Bone marrow (tissue), 2 donors: Measurements from ENCODE around the gene DDX54.
A peak's percentile ranks its signal among the peaks of the same experiment; 100 is the strongest.
"Not testable (repeated sequence)": the region's sequence is repeated elsewhere in the genome, so short reads cannot be mapped to it uniquely, and the experiment has no call there.

Source experiments
- DNase-seq, 2 donors: peaks; one replicate each; lab custom pipeline; 2025; lab: John Stamatoyannopoulos, UW

Gene DDX54

DNA sequence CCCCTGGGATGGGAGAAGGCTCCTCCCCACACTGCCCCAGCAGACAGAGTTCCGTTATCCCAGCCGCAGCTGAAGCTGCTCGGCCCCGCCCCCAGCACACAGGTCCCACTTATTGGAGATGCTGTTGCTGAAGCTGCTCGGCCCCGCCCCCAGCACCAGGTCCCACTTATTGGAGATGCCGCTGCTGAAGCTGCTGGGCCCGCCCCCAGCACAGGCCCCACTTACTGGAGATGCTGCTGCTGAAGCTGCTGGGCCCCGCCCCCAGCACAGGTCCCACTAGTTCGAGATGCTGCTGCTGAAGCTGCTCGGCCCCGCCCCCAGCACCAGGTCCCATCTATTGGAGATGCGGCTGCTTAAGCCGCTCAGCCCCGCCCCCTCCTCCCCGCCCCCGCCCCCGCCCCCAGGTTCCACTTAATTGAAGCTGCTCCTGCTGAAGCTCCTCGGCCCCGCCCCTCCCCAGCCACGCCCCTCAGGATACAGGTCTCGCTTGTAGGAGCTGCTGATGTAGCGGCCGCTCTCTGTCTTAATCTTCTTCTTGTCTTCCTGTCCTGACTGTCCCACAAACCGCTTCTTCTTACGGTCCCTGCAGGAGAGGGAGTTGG is 23.8 kb downstream of the DDX54 start:
- no peak for DNase-seq

- DNase-seq: no peak
These were observed 25.3 kb downstream of the DDX54 start for GRCh38 chr12:113159937-113160336.

GRCh38 chr12:113158439-113159203 is 26.7 kb downstream of the DDX54 start:
- DNase-seq: no peak

GRCh38 chr12:113157218-113157859 is 27.9 kb downstream of the DDX54 start:
- DNase-seq: no peak

GRCh38 chr12:113155646-113156045 is 29.6 kb downstream of the DDX54 start:
- DNase-seq: no peak

GRCh38 chr12:113155060-113155459 is 30.2 kb downstream of the DDX54 start:
- DNase-seq: no peak

GRCh38 chr12:113154351-113154973 is 30.8 kb downstream of the DDX54 start:
- DNase-seq: no peak

DNA sequence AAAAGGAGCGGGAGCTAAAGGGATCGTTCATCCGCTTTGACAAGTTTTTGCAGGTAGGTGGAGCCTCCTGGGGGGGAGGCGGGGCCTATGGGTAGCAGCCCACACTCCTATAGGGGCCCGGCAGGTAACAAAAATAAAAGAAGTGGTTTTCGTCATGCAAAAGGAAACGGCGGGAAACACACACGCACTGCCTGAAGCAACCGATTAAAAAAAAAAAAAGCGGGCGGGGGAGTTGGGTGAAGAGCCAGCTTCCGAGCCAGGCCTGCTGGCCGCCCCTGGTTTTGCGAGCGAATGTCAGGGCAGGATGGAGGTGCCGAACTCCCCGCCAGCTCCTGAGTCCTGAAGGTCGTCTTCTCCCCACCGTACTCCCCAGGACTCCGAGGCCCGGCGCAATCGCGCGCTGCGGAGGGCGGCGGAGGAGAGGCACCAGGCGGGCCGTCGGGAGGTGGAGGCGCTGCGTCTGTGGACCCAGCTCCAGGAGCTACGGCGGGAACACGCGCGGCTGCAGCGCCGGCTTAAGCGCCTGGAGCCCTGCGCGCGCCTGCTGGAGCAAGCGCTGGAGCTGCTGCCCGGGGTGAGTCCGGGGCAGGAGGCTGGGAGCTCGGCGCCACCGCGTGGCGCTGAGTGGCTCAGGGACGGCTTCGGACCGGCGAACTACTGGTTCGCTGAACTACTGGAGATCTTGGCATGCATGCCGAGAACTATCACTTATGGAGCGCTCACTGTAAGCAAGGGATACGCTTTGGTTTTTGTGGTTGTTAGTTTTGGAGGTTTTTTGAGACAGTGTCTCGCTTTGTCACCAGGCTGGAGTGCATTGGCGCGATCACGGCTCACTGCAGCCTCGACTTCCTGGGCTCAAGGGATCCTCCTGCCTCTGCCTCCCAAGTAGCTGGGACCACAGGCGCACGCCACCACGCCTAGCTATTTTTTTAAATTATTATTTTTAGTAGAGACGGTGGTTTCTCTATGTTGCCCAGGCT is 32.2 kb downstream of the DDX54 start:
- DNase-seq: peak in 1 of 2 donors; percentile 40

DNA sequence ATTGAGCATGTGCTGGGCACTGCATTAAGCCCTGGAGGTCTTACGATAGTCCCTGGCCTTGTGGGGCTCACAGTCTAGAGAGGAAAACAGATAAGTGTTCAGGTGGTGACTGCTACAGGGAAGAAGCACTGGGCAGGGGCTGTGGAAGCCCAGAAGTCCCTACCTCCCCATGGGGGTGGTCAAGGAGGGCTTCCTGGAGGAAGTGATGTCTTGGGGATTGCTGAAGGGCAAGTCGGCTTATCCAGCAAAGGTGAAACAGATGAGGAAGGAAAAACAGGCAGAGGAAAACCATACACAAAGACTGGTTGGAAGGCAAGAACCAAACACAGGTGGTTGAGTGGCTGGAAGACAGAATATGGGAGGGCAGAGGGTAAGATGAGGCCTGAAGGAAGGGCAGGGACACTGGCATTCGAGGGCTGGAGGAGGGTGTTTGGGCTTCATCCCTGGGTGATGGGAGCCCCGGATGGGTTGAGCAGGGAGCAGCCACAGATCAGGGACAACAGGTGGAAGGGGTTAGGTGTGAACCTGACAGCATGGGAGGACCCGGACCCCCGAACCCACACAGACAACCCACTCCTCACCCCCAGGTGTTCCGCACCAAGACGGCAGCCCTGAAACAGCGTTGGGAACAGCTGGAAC is 33.0 kb downstream of the DDX54 start:
- no peak for DNase-seq

DNA sequence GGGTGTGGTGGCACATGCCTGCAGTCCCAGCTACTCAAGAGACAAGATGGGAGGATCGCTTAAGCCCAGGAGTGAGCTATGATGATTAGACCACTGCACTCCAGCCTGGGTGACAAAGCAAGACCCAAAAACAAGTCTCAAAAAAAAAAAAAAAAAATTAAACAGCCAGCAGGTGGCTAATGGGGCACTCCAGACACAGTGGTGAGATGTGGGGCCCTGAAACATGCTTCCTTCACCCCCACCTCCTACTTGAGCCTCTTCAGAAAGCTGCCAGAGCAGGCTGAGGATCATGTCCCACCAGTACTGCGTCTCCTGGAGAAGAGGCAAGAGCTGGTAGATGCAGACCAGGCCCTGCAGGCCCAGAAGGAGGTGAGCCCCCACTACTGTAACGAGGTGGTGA is 33.6 kb downstream of the DDX54 start:
- no peak for DNase-seq

DNA sequence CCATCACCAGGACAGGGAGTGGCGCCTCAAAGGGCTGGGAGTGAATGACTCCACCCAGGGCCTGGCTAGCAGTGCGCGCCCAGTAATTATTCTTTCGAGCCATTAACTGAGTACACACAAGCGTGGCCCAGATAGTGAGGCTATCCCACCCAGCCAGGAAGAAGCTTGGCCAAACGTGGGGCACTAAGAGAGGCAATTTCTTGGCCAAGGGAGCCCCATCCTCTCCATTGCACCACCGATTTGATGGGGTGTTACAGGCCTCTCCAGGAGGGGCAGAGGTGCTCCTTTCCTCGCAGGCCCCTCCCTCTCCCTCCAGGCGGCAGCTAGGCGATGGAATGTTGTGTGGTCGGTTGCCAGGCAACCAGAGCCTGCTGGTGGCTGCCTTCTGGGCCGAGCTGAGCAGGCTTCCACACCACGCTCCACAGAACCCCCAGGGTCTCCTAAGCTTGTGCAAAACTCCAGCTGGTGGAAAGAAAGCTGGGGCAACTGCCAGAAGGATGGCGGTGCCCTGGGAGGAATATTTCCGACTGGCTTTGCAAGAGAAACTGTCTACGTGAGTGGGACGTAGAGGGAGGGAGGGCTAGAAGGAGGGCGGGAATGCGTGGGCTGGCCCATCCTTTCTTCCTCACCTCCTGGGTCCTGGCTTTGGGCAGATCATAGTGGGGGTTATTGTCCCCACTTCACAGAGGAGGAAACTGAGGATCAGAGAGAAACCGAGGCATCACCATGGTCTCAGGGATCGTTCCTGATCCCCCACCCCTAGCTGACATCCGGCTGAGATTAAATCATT is 35.7 kb downstream of the DDX54 start, which contains the start of gene CFAP73:
TSS of gene CFAP73 (plus strand) at position 364 of the 790 bp plus-strand sequence. CDS start at position 498, 134 bp downstream.
- no peak for DNase-seq

GRCh38 chr12:113146999-113147398 is 38.3 kb downstream of the DDX54 start:
- no peak for DNase-seq

DNA sequence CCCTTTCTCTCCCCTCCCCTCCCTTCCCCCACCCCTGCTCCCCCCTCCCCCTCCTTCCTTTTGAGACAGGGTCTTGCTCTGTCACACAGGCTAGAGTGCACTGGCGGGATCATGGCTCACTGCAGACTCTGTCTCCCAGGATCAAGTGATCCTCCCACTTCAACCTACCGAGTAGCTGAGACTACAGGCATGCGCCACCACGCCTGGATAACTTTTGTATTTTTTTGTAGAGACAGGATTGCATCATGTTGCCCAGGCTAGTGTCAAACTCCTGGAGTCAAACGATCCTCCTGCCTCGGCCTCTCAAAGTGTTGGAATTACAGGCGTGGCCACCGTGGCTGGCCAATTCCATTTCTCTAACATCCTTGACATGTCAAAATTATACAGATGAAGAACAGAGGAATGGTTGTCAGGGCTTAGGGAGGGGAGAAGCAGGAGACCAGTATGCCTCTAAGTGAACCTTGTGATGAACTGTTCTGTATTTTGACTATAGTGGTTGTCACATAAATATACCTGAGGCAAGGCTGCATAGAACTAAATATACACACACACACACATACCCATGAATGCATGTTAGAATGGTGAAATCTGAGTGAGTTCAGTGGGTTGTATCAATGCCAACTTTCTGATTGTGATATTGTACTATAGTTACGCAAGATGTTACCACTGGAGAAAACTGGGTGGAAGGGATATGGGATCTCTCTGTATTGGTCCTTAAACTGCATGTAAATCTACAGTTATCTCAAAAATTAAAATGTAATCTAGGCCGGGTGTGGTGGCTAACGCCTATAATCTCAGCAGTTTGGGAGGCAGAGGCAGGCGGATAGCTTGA is 39.3 kb downstream of the DDX54 start:
- DNase-seq: no peak

- DNase-seq: no peak
These were observed 40.5 kb downstream of the DDX54 start for GRCh38 chr12:113144806-113145205.

- no peak for DNase-seq
These were observed 41.3 kb downstream of the DDX54 start for GRCh38 chr12:113143959-113144358.

DNA sequence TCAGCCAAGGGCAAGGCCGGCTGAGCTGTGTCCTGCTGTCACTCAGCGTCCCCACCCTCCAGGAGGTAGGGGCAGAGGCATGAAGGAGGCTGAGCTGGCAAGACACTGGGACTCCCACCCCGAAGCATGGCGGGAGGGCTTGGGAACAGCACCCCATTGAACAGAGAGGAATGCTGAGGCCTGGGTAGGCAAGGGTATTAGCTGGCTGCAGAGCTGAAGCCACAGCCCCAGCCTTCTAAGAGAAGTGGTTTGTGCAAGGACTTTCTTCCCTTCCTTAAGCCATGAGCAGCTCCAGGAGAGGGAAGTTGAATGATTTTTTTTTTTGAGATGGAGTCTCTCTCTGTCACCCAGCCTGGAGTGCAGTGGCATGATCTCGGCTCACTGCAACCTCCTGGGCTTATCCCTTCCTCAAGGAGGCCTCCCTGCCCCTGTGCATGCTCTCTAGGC is 42.4 kb downstream of the DDX54 start:
- DNase-seq: no peak

GRCh38 chr12:113142173-113142885 is 42.9 kb downstream of the DDX54 start:
- DNase-seq: peak; percentile 20 to 52

GRCh38 chr12:113141716-113142115 is 43.6 kb downstream of the DDX54 start:
- DNase-seq: not testable (repeated sequence)
